OCI-LY7 (cell line): ENCODE data around the gene ERI3.

Source experiments
- CTCF ChIP-seq: fragments of 200-600 bp; sonication (generic); conservative IDR thresholded peaks from 2 replicates; pipeline ENCODE4 v1.5.1; 2014; ENCODE audit warnings: mild to moderate bottlenecking, antibody characterized with exemption, low read length, moderate library complexity, mixed read lengths
- EZH2phosphoT487 ChIP-seq: fragments of 200-600 bp; sonication (generic); IDR thresholded peaks from 2 replicates; pipeline ENCODE4 v1.6.1; 2018; ENCODE audit warnings: low read depth, borderline replicate concordance, mild to moderate bottlenecking, mixed run types, antibody characterized with exemption, low read length, moderate library complexity, mixed read lengths

GRCh38 chr1:44330935-44331334, 24.1 kb downstream of the ERI3 start:
- TF ChIP-seq CTCF (no peak), EZH2phosphoT487 (no peak)
